Left renal pelvis (tissue), 4 donors: ENCODE data around the gene RCOR3. TPM values are rescaled to one million over a fixed set of nuclear protein-coding genes. Genes with fewer than 3 reads are reported as not detected.

Experiments
- DNase-seq, 4 donors: peaks; one replicate each; pipeline ENCODE4 v3.0.0-alpha.2; 2013; ENCODE audit warnings: low read depth in 4 of 4, low spot score in 3 of 4
- polyA plus RNA-seq, 4 donors: library from polyadenylated mRNA; unstranded; fragments of 120-200 nt; gene quantifications; one replicate each; pipeline ENCODE4 v1.2.1, GENCODE V29; 2013; ENCODE audit not compliant: insufficient read length in 4 of 4

Gene RCOR3
- polyA plus RNA-seq, 4 donors, result 53.8 to 96.5 (median 78.5) TPM

- DNase-seq, result no peak
These were observed 102.0 kb downstream of the RCOR3 start for GRCh38 chr1:211361202-211361601.

Other genes starting within 250 kb of the RCOR3 start
- under 1 TPM; 0.21 to 0.37 (median 0.30) TPM for gene KCNH1, start 125.2 kb upstream of the RCOR3 start, polyA plus RNA-seq
- gene TRAF5, start 67.5 kb downstream of the RCOR3 start, polyA plus RNA-seq, result 10 to 100 TPM; 14.9 to 35.2 (median 21.4) TPM
- under 1 TPM; 0.08 to 0.46 (median 0.27) TPM for gene RD3, start 232.8 kb downstream of the RCOR3 start, polyA plus RNA-seq